ENCODE data around the gene SDHAF4. TPM values are rescaled to one million over a fixed set of nuclear protein-coding genes. Genes with fewer than 3 reads are reported as not detected.
"Not testable (repeated sequence)": the region's sequence is repeated elsewhere in the genome, so short reads cannot be mapped to it uniquely, and the experiment has no call there.

SDHAF4 gene
- 9.9 TPM for total RNA-seq

GRCh38 chr6:70566751-70567382 is at the start of gene SDHAF4:
Gene SDHAF4, plus strand, starts transcription at chr6:70566930. Its CDS starts 11 bp downstream, at chr6:70566941.
- DNase-seq, result peak; percentile 97

GRCh38 chr6:70518723-70519122 is 48.0 kb upstream of the SDHAF4 start:
- no peak for DNase-seq

- peak; percentile 2 for DNase-seq
Measured at GRCh38 chr6:70520575-70520974, 46.2 kb upstream of the SDHAF4 start.

- no peak for DNase-seq
Measured at GRCh38 chr6:70524721-70525286, 41.9 kb upstream of the SDHAF4 start.

- no peak for DNase-seq
Measured at GRCh38 chr6:70527071-70527737, 39.5 kb upstream of the SDHAF4 start.

GRCh38 chr6:70530023-70530422 is 36.7 kb upstream of the SDHAF4 start:
- DNase-seq, result no peak

- DNase-seq, result no peak
Measured at GRCh38 chr6:70531133-70531532, 35.6 kb upstream of the SDHAF4 start.

- DNase-seq, result no peak
Measured at GRCh38 chr6:70537266-70537665, 29.5 kb upstream of the SDHAF4 start.

- no peak for DNase-seq
Measured at GRCh38 chr6:70538376-70538775, 28.4 kb upstream of the SDHAF4 start.

- peak; percentile 41 for DNase-seq
Measured at GRCh38 chr6:70547313-70547712, 19.4 kb upstream of the SDHAF4 start.

GRCh38 chr6:70547905-70548304 is 18.8 kb upstream of the SDHAF4 start:
- DNase-seq, result no peak

GRCh38 chr6:70549327-70549726 is 17.4 kb upstream of the SDHAF4 start:
- DNase-seq, result no peak

GRCh38 chr6:70551566-70551965 is 15.2 kb upstream of the SDHAF4 start:
- no peak for DNase-seq

GRCh38 chr6:70552286-70552940 is 14.3 kb upstream of the SDHAF4 start:
- DNase-seq, result peak; percentile 7

GRCh38 chr6:70552974-70553373 is 13.8 kb upstream of the SDHAF4 start:
- DNase-seq, result no peak

GRCh38 chr6:70557998-70558397 is 8.7 kb upstream of the SDHAF4 start:
- DNase-seq, result no peak

GRCh38 chr6:70562401-70562800 is 4.3 kb upstream of the SDHAF4 start:
- not testable (repeated sequence) for DNase-seq

GRCh38 chr6:70563530-70563929 is 3.2 kb upstream of the SDHAF4 start:
- no peak for DNase-seq

- DNase-seq, result no peak
Measured at GRCh38 chr6:70574643-70575042, 7.9 kb downstream of the SDHAF4 start.

GRCh38 chr6:70575899-70576495 is 9.3 kb downstream of the SDHAF4 start:
- DNase-seq, result peak; percentile 7

- DNase-seq, result no peak
Measured at GRCh38 chr6:70586114-70586513, 19.4 kb downstream of the SDHAF4 start.

GRCh38 chr6:70590400-70590799 is 23.7 kb downstream of the SDHAF4 start:
- no peak for DNase-seq

Data from tongue (tissue), 2 donors.